Measurements from ENCODE around the gene PUS7. TPM values are rescaled to one million over a fixed set of nuclear protein-coding genes. Genes with fewer than 3 reads are reported as not detected.
"Not testable (repeated sequence)": the region's sequence is repeated elsewhere in the genome, so short reads cannot be mapped to it uniquely, and the experiment has no call there.

PUS7 gene
- total RNA-seq, 1 donor from 2014 or later, result 8.4 TPM

GRCh38 chr7:105423987-105424386 is 98.1 kb downstream of the PUS7 start:
- Histone ChIP-seq H3K36me3 (no peaks in the 10 kb centered on the region), H3K4me3 (no peak overlapping the region), H3K4me1 (no peaks in the 10 kb centered on the region), H3K9me3 (no peaks in the 10 kb centered on the region), H3K27me3 (ENCODE audit: low read depth) (no peaks in the 10 kb centered on the region), H3K27ac (no peak overlapping the region)
- TF ChIP-seq, protein P1, sequence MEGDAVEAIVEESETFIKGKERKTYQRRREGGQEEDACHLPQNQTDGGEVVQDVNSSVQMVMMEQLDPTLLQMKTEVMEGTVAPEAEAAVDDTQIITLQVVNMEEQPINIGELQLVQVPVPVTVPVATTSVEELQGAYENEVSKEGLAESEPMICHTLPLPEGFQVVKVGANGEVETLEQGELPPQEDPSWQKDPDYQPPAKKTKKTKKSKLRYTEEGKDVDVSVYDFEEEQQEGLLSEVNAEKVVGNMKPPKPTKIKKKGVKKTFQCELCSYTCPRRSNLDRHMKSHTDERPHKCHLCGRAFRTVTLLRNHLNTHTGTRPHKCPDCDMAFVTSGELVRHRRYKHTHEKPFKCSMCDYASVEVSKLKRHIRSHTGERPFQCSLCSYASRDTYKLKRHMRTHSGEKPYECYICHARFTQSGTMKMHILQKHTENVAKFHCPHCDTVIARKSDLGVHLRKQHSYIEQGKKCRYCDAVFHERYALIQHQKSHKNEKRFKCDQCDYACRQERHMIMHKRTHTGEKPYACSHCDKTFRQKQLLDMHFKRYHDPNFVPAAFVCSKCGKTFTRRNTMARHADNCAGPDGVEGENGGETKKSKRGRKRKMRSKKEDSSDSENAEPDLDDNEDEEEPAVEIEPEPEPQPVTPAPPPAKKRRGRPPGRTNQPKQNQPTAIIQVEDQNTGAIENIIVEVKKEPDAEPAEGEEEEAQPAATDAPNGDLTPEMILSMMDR (IDR thresholded peaks at IDR 0.05), result no peak
- no peak for ATAC-seq
- intact Hi-C loops (cut with DNase I), result no loop called here
- no peak for DNase-seq

- DNase-seq, result no peak
- no peaks in the 10 kb centered on the region for H3K27me3 ChIP-seq (ENCODE audit: low read depth)
- intact Hi-C loops (cut with DNase I), result no loop called here
- no peak overlapping the region for H3K27ac ChIP-seq
- no peaks in the 10 kb centered on the region for H3K9me3 ChIP-seq
- no peaks in the 10 kb centered on the region for H3K4me1 ChIP-seq
- no peaks in the 10 kb centered on the region for H3K36me3 ChIP-seq
- ATAC-seq, result no peak
- TF ChIP-seq, protein P1 (IDR thresholded peaks at IDR 0.05), result no peak
- no peak overlapping the region for H3K4me3 ChIP-seq
These were observed 108.1 kb downstream of the PUS7 start for GRCh38 chr7:105413887-105414437.

DNA sequence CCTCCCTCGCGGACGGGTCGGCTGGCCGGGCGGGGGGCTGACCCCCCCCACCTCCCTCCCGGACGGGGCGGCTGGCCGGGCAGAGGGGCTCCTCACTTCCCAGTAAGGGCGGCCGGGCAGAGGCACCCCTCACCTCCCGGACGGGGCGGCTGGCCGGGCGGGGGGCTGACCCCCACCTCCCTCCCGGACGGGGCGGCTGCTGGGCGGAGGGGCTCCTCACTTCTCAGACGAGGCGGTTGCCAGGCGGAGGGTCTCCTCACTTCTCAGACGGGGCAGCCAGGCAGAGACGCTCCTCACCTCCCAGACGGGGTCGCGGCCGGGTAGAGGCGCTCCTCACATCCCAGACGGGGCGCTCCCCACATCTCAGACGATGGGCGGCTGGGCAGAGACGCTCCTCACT is 111.3 kb downstream of the PUS7 start:
- intact Hi-C loops (cut with DNase I), result not testable (repeated sequence)

DNA sequence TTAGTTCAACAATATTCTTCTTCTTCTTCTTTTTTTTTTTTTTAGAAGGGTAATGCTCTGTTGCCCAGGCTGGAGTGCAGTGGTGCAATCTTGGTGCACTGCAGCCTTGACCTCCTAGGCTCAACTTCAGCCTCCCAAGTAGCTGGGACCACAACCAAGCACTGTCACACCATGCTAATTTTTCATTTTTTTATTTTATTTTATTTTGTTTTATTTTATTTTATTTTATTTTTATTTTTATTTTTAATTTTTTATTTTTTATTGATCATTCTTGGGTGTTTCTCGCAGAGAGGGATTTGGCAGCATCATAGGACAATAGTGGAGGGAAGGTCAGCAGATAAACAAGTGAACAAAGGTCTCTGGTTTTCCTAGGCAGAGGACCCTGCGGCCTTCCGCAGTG is 112.3 kb downstream of the PUS7 start:
- H3K36me3 ChIP-seq; ATAC-seq; DNase-seq; H3K4me1 ChIP-seq; H3K9me3 ChIP-seq; intact Hi-C loops (cut with DNase I); H3K4me3 ChIP-seq; H3K27me3 ChIP-seq (ENCODE audit: low read depth); H3K27ac ChIP-seq: not testable (repeated sequence)

More for the DNA sequence above, 111.3 kb downstream of the PUS7 start:
- not testable (repeated sequence) for H3K27ac ChIP-seq; H3K9me3 ChIP-seq; DNase-seq; H3K4me3 ChIP-seq; H3K36me3 ChIP-seq; ATAC-seq; H3K27me3 ChIP-seq (ENCODE audit: low read depth); H3K4me1 ChIP-seq

GRCh38 chr7:105408791-105409410 is 113.2 kb downstream of the PUS7 start:
- intact Hi-C loops (cut with DNase I), result no loop called here
- Histone ChIP-seq H3K9me3 (no peaks in the 10 kb centered on the region), H3K27me3 (ENCODE audit: low read depth) (no peaks in the 10 kb centered on the region), H3K27ac (no peak overlapping the region), H3K36me3 (no peaks in the 10 kb centered on the region), H3K4me3 (no peak overlapping the region), H3K4me1 (no peaks in the 10 kb centered on the region)
- DNase-seq, result no peak
- TF ChIP-seq, protein P1 (IDR thresholded peaks at IDR 0.05), result no peak
- no peak for ATAC-seq

Other genes starting within 250 kb of the PUS7 start
- gene SRPK2, start 133.3 kb downstream of the PUS7 start, total RNA-seq, result 43.2 TPM
- gene RINT1, start 9.9 kb upstream of the PUS7 start, total RNA-seq, result 14.7 TPM
- 6.0 TPM for gene EFCAB10, start 59.2 kb upstream of the PUS7 start, total RNA-seq

Measured in lower lobe of right lung (tissue), 2 donors.